ENCODE data around the gene NUP42. TPM values are rescaled to one million over a fixed set of nuclear protein-coding genes. Genes with fewer than 3 reads are reported as not detected.

NUP42 gene
- total and polyA plus RNA-seq, 10 of the 15 experiments (the other 5 are each of a cell fraction or from before 2014, with no cell fraction given), result 48.6 to 124 (median 74.3) TPM

GRCh38 chr7:23220690-23221305 is 39.0 kb downstream of the NUP42 start (continued):
- TF ChIP-seq RELB (IDR thresholded peaks at IDR 0.05; ENCODE audit: low read depth) (no peak), RAD21 (IDR thresholded peaks at IDR 0.05; ENCODE audit: insufficient read depth, low read depth, low read length) (no peak), TBL1XR1 (IDR thresholded peaks at IDR 0.05; ENCODE audit: low read depth, low read length) (no peak), PML (IDR thresholded peaks at IDR 0.05; ENCODE audit: low read length) (no peak), MEF2B (IDR thresholded peaks at IDR 0.05; ENCODE audit: partially characterized antibody, poor library complexity, severe bottlenecking) (no peak), ELK1 (IDR thresholded peaks at IDR 0.05; ENCODE audit: low read depth, low read length) (no peak), STAT3 (IDR thresholded peaks at IDR 0.05; ENCODE audit: low read depth, low read length) (no peak)

GRCh38 chr7:23222439-23223030 is 40.7 kb downstream of the NUP42 start:
- ChIA-PET CTCF (interaction anchor here (1.0 to 1.1 kb wide), 2 partner anchors 11 to 117 kb away, joined by 3 read pairs; partner anchors contain the start of gene KLHL7), RAD21 (ENCODE audit: unreplicated experiment) (no interaction called here), SMC1A (ENCODE audit: uncharacterized antibody, unreplicated experiment) (interaction anchor here (0.7 to 1.1 kb wide), 2 partner anchors 17 to 36 kb away, joined by 3 read pairs; no protein-coding TSS in a partner anchor), POLR2A (no interaction called here)
- no peaks in the 10 kb centered on the region for H4K20me1 ChIP-seq (ENCODE audit: control insufficient read depth, insufficient read depth)
- WGBS (ENCODE audit: insufficient coverage, insufficient replicate concordance, low lambda C conversion rate, missing lambda C conversion rate), result 26% methylated on average over 5 of the region's 5 CpGs
- no peak overlapping the region for H3K4me2 ChIP-seq (ENCODE audit: control insufficient read depth, insufficient read depth)
- H3K9me3 ChIP-seq (replicated peaks; ENCODE audit: control insufficient read depth, insufficient read depth, low read length), result no peaks in the 10 kb centered on the region; the same call in 2 of the 3 replicates
- H3K4me3 ChIP-seq, result no peak overlapping the region
- H3K27ac ChIP-seq (ENCODE audit: control insufficient read depth, insufficient read depth), result no peak overlapping the region
- ATAC-seq (no peak), FAIRE-seq (no peak), DNase-seq (ENCODE audit: low read depth, low spot score) (no peak)
- H3K4me1 ChIP-seq (ENCODE audit: control insufficient read depth, insufficient read depth, low read length), result peaks cover 2% of the 10 kb centered on the region; the same call in 1 of the 2 replicates
- peaks cover 0 to 1% of the 10 kb centered on the region in 2 experiments; a peak in 1 of 4 replicates for H3K27me3 ChIP-seq (replicated peaks in 1 of 2; ENCODE audit: control insufficient read depth in 2 of 2, insufficient read depth in 2 of 2, low read length in 1 of 2)
- H3K36me3 ChIP-seq (ENCODE audit: control insufficient read depth in 2 of 2, insufficient read depth in 2 of 2, low read length in 1 of 2), result no peaks in the 10 kb centered on the region
- no TSS peak for BruUV-seq (replicated peaks)
- intact Hi-C loops (cut with micrococcal nuclease; ENCODE audit: unreplicated experiment) (no loop called here), in situ Hi-C loops (cut with MboI) (no loop called here)
- no peak overlapping the region for H3K9ac ChIP-seq (ENCODE audit: control insufficient read depth, insufficient read depth, low read length)
- no peaks in the 10 kb centered on the region for H3K79me2 ChIP-seq (ENCODE audit: control insufficient read depth, insufficient read depth, low read length)
- no peak overlapping the region for H2AFZ ChIP-seq (ENCODE audit: control insufficient read depth, low read depth, low read length)
- TF ChIP-seq YY1 (IDR thresholded peaks at IDR 0.05; ENCODE audit: low read depth, low read length) (no peak), ELK1 (IDR thresholded peaks at IDR 0.05; ENCODE audit: low read depth, low read length) (no peak), ESRRA (IDR thresholded peaks at IDR 0.05; ENCODE audit: low read length) (no peak), HDAC6 (IDR thresholded peaks at IDR 0.05; ENCODE audit: unreplicated experiment) (no peak), SIX5 (IDR thresholded peaks at IDR 0.05; ENCODE audit: low read depth, low read length, severe bottlenecking) (no peak), RAD21 (IDR thresholded peaks at IDR 0.05; ENCODE audit: insufficient read depth, low read depth, low read length) (no peak), ZNF622 (IDR thresholded peaks at IDR 0.05) (no peak), JUND (IDR thresholded peaks at IDR 0.05; ENCODE audit: low read depth, low read length) (no peak), ATF3 (IDR thresholded peaks at IDR 0.05; ENCODE audit: borderline replicate concordance, extremely low read depth, low read depth, low read length) (no peak), CREB1 (IDR thresholded peaks at IDR 0.05; ENCODE audit: low read depth) (no peak), PBX3 (IDR thresholded peaks at IDR 0.05; ENCODE audit: insufficient replicate concordance, low read depth, low read length) (no peak)
